ENCODE results near the gene SYT7.

SYT7 gene

GRCh38 chr11:61609000-61609979, 28.4 kb upstream of the SYT7 start:
- no peak for DNase-seq (ENCODE audit: low read depth, low spot score)

DNA sequence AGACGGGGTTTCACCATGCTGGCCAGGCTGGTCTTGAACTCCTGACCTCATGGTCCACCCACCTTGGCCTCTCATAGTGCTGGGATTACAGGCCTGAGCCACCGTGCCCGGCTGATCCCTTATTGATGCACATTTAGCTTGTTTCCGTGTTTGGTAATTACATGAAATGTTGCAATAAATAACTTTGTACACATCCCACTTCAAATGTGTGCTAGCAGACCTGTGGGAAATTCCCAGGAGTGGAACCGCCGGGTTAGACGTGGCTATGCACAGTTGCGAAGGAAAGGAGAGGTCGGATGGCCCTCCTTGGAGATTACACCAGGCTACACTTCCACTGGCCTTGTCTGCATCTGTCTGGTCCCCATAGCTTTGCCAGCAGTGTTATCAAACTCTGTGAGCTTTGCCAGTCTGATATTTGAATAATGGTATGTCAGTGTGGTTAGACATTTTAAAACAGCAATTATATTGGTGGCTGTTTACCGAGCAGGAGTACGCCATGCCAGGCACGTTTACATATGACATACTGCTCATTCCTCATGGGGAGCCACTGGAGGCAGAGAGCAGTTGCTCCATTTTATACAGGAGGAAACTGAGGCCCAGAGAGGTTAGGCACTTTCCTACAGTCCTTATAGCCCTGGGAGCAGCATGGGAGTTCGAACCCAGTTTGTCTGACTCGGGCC, 27.2 kb upstream of the SYT7 start:
- DNase-seq (ENCODE audit: low read depth, low spot score) = no peak

DNA sequence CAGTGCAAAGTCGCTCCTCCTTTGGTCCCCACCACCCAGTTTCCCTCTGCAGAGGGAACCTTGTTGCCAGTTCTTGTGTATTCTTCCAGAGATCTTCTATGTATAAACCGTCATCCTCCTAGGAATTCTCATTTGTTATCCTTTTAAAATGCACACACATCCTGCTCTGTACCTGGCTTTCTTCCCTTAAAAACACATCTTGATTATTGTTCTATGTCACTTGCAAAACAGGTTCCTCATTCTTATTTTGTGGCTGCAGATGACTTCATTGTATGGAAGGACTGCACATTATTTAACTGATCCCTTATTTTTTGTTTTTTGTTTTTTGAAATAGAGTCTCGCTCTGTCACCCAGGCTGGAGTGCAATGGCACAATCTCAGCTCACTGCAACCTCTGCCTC, 26.6 kb upstream of the SYT7 start:
- no peak for DNase-seq (ENCODE audit: low read depth, low spot score)

DNA sequence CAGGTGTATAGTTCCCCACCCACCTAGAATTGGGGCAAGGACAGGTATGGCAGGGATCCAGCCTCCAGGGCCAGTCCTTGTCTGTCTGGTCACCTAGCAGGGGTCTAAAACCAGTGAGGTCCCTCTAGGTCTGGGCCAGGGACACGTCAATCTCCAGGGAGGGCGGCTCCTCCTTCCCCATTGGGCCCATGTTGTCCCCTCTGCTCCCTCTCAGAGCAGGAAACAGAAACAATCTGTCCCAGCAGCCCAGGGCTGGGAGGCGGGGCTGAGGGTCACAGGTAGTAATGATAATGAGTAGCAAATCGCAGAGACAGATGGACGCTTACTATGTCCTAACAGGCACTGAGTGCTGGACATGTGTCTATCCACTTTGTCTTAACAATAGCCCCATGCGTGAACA, 22.8 kb upstream of the SYT7 start:
- DNase-seq (ENCODE audit: low read depth, low spot score) = no peak

DNA sequence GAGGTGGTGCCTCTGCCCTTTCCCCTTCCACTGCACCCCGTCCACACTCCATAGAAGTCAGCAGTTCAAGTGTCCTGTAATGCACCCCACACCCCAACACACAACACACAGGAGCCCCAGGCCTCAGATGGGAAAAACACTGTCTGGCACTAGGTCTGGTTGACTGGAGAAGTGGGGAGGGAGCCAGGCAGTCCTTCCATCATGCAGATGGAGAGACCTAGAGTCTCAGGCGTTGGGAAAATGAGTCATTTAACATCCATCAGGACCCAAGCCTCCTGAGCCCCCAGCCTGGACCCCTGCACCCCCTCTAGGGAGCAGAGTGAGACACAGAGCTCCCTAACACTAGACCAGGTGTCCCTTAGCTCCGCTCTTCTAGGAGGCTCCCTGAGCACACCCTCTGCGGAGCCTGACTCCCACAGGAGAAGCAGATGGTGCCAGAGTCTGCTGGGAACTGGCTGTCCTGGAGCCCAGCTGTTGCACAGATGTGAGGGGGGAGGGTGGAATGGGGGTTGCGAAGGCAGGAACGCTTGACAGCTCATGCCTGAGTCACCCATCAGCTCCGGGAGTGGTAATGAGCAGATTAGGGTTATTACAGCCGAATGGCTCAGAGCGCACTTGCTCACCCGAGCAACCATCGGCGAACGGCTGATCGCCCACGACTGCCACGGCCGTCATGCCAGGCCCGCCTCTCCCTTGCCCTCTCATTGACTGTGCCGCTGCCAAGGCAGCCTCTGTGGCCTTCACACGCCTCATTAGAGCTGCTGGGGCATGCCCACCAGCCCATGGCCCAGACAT, 22.1 kb upstream of the SYT7 start:
- no peak for DNase-seq (ENCODE audit: low read depth, low spot score)

DNA sequence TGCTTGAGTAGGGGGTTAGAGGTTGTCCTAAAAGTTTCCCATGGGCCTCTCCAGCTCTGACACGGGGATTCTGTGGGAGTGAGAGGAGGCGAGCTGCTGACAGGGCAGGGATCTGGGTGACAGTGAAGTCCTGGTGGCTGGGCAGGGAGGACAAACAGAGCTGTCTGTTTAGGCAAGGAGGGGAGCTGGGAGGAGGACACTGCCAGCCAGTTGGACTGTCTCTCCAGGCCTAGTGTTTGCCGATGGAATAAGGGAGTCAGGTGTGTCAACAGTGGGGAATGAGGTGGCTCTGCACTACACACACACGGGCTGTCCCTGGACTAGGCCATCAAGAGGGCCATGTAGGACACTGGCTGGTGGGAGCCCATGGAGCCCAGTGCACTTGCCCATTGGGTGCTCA, 20.6 kb upstream of the SYT7 start:
- DNase-seq (ENCODE audit: low read depth, low spot score) = no peak

DNA sequence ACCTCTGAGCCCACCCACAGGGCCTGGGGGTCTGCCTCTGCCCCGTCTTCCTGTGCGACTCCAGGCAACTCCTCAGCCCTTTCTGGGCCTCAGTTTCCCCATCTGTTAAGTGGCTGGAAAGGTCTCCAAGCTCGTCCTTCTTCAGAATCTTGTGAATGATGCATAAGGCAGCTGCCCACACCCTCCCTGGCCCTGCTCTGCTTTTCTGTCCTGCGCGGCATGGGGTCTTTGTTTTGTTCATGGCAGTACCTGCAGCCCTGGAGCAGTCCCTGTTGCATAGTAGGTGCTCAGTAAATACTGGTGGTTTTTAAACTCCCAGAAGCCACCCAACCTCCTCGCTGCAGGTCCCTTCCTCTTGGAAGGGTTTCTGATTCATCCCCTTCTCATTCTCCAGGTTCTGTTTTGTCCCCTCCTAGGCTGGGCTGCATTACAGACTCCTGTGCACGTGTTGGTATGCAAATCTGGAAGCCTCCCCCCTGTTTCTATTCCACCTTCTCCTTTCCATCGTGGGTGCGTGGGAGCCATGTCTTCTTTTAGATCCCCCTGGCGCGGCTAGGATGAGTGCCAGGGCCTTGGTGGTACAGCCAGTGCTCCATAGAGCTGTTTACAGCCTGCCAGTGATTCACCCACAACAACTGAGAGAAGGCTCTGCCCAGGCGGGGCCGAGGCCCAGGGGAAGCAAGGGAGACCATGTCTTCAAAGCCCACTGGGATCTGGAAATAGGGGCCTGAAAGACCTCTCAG, 19.3 kb upstream of the SYT7 start:
- DNase-seq (ENCODE audit: low read depth, low spot score) = no peak

- no peak for DNase-seq (ENCODE audit: low read depth, low spot score)
Measured at GRCh38 chr11:61598886-61599868, 18.3 kb upstream of the SYT7 start.

- DNase-seq (ENCODE audit: low read depth, low spot score) = no peak
Measured at GRCh38 chr11:61598374-61598773, 17.5 kb upstream of the SYT7 start.

- no peak for DNase-seq (ENCODE audit: low read depth, low spot score)
Measured at GRCh38 chr11:61596990-61597389, 16.1 kb upstream of the SYT7 start.

- no peak for DNase-seq (ENCODE audit: low read depth, low spot score)
Measured at GRCh38 chr11:61596542-61596941, 15.7 kb upstream of the SYT7 start.

GRCh38 chr11:61594907-61595257, 14.0 kb upstream of the SYT7 start:
- DNase-seq (ENCODE audit: low read depth, low spot score) = no peak

GRCh38 chr11:61593151-61593550, 12.3 kb upstream of the SYT7 start:
- DNase-seq (ENCODE audit: low read depth, low spot score) = no peak

DNA sequence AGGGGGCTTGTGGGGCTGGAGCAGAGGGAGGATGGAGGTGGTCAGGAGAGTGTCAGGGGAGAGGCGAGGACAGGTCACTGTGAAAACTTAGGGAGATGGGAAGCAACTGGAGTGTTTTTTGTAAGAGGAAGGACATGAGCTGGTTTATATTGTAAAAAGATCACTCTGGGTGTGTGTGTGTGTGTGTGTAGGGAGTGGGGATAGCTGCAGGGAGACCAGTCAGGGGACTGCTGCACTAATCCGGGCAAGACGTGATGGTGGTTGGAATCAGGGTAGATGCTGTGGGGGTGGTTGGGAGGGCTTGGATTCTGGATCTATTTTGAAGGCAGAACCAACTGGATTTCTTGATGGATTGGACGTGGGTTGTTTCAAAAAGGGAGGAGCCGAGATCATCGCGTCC, 11.3 kb upstream of the SYT7 start:
- DNase-seq (ENCODE audit: low read depth, low spot score) = no peak

DNA sequence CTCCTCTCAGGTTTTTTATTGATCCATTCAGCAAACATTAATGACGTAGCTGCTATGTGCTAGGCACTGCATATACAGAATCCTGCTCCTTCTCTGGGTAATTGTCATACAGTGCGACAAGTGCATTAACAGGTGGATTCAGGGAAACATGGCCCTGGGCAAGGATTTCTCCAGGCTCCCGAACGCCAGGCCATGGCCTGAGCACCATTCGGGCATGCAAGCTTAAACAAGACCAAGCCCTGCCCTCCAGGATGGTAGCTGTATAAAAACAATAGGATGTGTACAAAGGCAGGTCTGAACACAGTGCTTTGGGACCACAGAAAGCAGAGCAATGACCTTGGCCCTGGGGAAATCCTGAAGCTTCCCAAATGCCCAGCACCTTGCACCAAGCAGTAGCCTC, 9.1 kb upstream of the SYT7 start:
- no peak for DNase-seq (ENCODE audit: low read depth, low spot score)

- DNase-seq (ENCODE audit: low read depth, low spot score) = no peak
Measured at GRCh38 chr11:61588728-61589191, 7.9 kb upstream of the SYT7 start.

GRCh38 chr11:61587951-61588727, 7.3 kb upstream of the SYT7 start:
- no peak for DNase-seq (ENCODE audit: low read depth, low spot score)

GRCh38 chr11:61587541-61587941, 6.7 kb upstream of the SYT7 start:
- no peak for DNase-seq (ENCODE audit: low read depth, low spot score)

- no peak for DNase-seq (ENCODE audit: low read depth, low spot score)
Measured at GRCh38 chr11:61586792-61587430, 6.0 kb upstream of the SYT7 start.
